GM19035 (cell line): ENCODE data around the gene SLMAP.

Experiments used
- ATAC-seq: cut with Tn5 transposase; IDR thresholded peaks from one replicate; pipeline ENCODE4 v1.9.1; 2021; ENCODE audit not compliant: unreplicated experiment

SLMAP gene

DNA sequence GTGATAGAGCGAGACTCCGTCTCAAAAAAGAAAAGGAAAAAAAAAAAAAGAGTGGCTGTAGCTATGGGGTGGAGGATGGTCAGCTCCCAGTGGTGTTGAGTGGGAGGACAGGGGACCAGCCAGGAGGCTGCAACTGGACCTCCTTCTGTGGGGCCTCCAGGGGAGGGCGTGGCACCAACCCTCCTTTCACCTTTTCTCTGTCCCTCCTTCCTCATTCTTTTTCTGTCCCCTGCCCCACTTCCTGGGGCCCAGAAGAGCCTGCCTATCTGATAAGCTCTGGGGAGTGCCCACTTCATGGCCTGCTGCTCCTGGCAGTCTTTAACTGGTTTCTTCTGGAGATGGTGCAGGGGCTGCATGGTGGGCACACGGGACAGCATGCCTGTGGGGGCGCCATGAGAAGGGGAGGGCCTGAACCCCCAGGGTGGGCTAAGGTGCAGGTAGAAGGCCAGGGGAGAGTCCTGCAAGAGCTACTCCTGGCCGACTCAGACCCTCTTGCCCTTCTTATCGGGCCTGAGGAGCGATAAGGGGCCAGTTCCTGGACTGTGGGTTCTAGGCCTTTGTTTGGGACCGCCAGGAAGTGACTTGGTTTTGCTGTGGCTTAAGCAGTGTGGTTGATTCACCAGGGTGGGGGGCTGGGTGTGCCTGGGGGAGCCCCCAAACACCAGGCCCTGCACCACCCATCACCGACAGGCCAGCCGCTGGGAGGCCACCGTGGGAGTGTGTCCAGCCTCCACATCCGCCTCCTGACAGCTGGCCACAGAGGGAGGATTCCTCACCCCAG is 202.7 kb downstream of the SLMAP start:
- ATAC-seq, result no peak

DNA sequence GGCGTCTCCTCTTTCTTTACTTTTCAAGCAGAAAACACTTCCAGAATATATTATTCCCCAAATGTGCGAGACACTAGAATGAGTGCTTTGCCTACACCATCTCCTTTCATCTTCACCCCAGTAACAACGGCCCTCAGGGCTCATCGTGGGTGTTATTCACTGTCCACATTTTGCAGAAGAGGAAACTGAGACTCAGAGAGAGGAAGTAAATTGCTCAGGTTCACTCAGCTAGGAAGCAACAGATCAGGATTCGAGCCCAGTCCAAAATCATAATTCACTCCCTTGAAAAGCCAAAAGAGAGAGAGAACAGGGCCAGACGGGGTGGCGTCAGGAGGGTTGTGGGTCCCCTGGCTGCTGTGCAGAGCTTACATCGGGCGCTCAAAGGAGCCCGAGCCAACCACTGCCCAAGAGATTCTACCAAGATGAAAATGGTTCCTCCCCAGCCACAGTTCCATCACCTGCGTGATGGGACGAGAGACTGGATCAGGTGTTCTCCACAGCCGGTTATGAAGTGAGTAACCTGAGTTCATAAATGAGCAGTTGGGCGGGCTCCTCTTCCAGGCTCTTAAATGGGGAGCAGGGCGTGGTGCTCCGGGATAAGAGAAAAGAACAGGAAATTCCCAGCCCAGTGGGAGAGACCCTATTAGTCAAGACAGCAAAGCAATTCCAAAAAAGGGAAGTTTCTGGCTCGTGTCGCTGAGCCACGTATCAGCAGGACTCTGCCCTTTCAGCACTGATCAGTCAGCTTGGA is 203.5 kb downstream of the SLMAP start:
- no peak for ATAC-seq

DNA sequence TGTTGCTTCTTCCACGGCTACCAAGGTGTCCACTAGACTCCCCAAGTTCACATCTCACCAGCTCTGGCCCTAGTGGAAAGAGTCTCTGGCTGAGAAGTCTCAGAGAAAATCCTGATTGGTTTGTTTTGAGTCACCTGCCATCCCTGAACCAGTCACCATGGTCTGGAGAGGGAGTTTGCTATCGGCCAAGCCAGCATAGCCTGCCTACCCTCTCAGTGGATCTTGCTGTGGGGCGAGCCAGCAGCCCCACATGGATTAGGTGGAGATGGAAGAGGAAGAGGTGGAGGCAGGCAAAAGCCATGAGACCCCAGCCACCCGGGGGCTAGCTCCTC is 204.0 kb downstream of the SLMAP start:
- ATAC-seq, result no peak

DNA sequence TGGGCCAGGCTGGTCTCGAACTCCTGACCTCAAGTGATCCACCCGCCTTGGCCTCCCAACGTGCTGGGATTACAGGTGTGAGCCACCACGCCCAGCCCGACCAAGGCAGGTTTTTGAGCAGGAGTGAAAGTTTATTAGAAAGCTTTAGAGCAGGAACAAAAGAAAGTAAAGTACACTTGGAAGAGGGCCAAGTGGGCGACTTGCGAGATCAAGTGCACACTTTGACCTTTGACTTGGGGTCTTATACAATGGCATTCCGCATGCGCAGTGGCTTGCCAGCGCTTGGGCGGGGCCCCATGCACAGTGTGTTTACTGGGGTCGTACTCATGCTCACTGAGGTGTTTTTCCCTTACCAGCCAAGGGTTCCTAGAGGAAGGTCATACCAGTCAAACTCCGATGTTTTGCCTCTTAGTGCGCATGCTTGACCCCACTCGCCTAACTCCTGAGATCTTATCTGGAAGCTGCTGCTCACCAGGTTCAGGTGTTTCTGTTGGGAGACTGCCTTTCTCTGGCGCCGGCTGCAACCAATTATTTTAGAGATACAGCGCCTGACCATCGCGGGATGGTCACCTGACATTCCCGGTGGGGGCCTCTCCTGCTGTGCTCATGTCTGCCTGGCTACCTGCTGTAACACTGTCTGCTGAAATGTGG is 205.2 kb downstream of the SLMAP start:
- no peak for ATAC-seq

DNA sequence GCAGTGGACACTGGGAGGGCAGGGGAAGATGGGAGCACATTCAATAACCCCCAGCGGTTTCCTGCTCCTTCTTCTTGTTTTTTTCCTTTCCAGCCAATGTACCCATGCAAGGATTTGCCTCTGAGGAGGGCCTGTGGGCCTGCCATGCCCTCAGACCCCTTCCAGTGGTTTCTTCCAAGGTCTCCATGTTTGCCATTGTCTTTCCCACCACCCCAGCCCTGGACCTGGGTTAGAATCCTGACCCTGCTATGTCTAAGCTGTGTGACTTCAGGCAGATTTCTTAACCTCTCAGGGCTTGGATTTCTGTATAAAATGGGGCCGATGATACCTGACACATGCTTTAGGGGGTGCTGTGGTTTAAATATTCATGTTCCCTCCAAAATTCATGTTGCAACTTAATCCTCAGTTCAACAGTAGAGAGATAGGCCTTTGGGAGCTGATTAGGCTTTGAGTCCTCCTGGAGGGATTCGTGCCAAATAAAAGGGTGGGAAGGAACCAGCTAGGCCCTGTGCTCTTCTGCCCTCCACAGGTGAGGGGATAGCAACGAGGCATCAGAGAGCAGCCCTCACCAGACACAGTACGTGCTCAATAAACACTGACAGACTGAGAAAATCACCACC is 205.8 kb downstream of the SLMAP start:
- no peak for ATAC-seq

DNA sequence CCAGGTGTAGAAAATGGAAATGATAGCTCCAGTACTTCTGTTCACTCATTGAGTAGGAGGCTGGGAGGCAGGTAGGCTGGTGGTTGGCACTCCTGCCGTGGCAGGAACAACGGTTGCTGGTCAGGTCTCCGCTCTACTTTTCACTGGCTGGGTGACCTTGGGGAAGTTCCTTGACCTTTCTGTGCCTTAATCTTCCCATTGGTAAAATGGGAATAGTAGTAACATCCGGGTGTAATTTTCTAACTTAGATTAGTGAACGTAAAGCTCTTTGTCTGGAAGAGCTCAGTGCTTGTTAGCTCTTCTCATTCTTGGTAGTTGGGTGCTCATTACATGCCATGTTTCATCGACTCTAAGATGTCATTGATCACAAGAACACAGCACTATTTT is 206.3 kb downstream of the SLMAP start:
- ATAC-seq, result no peak

DNA sequence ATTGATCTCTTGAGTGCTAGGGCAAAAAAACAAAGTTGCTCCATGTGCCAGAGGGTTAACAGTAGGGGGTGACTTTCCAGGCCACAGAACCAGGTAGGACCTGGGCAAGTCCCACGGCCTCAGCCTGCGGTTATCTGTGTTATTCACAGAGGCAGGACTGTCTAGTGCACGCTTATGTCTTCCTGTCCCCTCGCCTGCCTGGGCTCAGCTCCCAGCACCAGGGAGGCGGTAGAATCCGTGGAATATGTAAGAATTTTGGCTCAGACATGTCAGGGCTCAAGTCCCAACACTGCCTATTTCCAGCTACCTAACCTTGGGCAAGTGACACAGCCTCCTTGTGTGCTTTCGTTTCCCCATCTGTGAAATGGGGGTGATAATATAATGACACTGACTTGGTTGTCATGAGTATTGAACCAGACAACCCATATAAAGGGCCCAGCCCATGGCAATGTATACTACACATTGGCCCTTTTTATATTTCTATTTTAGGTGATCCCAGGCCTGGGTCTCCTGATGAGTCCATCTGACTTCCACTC is 207.8 kb downstream of the SLMAP start:
- ATAC-seq, result no peak

DNA sequence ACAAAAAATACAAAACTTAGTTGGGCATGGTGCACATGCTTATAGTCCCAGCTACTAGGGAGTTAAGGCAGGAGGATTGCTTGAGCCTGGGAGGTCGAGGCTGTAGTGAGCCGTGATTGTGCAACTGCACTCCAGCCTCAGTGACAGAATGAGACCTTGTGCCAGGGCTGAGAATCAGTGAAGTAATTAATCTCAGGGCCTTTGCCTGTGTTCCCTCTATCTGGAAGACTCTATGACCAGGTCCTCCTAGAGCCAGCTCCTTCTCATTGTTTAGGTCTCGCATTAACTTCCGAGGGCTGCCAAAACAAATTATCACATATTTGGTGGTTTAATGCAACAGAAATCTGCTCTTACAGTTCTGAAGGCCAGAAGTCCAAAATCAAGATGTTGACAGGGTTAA is 210.7 kb downstream of the SLMAP start:
- no peak for ATAC-seq

DNA sequence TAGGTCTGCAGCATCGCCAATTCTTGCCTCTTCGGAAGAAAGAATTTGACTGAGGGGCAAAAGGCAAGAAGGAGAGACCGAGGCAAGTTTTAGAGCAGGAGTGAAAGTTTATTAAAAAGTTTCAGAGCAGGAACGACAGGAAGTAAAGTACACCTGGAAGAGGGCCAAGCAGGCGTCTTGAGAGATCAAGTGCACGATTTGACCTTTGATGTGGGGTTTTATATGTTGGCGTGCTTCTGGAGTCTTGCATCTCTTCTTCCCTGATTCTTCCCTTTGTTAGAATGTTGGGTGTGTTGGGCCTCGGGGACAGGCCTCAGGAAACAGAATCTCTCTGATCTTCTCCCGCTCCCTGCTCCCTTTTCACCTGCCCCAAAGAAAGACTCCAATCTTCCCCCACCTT is 211.5 kb downstream of the SLMAP start:
- no peak for ATAC-seq

DNA sequence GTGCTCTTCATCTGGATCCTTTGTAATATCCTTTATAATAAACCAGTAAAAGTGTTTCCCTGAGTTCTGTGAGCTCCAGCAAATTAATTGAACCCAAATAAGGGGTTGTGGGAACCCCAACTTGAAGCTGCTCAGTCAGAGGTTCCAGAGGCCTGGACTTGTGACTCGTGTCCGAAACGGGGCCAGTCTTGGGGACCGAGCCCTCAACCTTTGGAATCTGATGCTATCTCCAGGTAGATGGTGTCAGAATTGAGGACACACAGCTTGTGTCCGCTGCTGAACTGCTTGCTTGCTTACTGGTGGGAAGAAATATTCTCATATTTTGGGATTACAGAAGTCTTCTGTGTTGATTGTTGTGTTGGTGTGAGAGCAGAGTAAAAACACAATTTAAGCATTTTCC is 212.4 kb downstream of the SLMAP start:
- ATAC-seq, result no peak

DNA sequence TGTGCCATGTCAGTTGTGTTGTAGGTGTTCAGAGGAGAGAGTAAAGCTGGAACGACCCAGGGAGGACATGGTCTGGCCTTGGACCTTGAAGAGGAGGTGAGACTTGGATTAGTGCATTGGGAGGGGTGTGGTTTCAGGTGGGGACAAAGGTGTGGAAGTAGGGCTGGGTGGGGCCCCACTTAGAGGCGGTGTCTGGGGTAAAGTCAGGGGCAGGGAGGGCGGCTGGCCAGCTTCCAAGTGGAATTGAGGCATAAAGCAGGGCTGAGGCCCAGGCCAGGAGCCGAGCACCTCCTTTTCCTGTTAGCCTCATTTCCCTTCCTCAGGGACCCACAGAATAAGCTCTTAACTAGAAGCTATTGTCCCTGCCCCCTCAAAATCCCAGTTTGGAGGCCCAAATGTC is 215.9 kb downstream of the SLMAP start:
- ATAC-seq, result no peak

DNA sequence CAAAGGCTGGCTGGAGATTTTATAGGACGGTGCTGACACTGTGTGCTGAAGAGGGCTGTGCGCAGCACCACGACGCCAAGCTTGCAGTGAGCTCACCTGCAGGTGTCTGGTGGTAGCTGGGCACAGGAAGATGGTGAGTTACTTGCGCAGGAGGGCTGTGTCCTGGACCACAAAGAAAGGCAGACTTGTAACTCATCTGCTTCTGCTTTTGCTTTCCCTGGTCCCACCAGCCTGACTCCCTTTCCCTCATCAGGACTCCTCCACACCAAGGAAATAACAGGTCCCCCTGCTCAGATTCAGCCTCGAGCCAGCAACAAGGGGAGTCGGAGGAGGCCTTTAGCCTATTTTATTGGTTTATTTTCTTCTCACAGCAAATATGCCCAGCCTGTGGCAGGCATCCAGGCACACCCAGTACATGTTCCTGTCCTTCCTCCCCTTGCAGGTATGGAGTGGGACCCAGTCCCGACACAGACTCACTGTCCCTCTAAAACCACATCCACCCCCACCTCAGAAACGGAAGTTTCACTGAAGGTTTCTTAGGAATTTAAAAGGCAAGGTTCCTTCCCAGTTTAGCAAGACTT is 216.5 kb downstream of the SLMAP start:
- no peak for ATAC-seq

DNA sequence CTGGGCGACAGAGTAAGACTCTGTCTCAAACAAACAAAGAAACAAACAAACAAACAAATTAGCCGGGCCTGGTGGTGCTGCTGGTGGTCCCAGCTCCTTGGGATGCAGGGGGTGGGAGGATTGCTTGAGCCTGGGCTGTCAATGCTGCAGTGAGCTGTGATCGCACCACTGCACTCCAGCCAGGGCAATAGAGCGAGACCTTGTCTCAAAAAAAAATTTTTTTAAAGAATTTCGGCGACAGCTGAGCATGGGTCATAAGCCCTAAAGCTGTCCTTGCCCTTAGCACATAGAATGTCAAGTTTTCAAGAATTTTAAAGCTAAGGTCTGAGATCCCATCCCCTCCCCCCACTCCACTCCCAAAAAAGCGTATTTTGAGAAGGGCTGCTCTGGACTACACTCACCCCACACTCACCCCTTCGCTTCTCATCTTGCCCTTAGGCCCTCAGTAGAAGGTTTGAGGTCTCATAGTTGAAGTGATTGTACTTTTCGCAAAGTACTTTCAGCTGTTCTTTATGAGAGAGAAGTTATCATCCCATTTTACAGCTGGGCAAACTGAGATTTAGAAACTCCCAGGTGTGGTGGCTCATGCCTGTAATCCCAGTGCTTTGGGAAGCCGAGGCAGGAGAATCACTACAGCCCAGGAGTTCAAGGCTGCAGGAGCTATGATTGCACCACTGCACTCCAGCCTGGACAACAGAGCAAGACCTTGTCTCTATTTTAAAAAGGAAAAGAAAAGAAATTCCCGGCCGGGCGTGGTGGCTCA is 217.8 kb downstream of the SLMAP start:
- ATAC-seq, result no peak

DNA sequence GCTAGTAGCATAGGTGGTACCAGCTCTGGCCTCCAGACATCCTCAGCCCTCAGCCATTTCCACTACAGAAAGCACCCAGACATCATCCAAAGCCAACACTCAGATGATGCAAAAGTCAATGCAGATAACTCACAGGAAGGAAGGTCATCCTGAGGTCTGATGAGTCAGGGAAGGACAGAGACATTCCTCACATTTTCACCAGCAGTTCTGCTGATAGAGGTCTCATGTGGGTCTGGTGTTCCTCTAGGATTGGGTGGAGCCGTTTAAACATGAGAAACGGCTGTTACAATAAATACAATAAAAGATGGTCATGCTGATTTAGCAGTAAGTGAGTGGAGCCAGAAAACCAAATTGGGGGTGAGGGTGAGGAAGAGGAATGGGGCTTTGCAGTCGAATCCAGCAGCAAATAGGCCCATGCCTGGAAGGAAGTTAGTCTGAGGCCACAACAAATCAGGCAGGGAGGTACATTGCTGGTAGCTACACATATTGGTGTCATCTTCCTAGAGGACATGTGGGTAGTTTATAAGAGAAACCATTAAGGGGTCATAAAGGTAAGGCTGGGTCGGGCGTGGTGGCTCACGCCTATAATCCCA is 218.8 kb downstream of the SLMAP start:
- ATAC-seq, result no peak

DNA sequence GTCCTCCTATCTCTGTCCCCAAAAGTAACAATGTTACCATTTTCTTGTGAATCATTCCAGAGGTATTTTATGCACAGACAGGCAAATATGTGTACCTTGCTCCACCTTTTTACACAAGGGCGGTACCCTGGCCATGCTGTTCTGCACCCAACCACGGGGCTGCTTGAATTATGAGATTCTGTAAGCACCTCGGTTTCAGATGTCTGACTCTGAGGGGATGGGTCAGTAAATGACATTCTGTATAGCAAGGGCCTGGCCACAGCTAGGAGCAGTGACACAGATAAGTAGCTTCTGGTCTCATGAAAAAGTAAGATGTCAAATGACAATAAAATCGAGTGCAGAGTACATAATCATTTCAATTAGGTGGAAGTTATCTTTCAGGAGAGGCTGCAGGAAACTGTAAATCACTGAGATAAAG is 221.7 kb downstream of the SLMAP start:
- ATAC-seq, result no peak

DNA sequence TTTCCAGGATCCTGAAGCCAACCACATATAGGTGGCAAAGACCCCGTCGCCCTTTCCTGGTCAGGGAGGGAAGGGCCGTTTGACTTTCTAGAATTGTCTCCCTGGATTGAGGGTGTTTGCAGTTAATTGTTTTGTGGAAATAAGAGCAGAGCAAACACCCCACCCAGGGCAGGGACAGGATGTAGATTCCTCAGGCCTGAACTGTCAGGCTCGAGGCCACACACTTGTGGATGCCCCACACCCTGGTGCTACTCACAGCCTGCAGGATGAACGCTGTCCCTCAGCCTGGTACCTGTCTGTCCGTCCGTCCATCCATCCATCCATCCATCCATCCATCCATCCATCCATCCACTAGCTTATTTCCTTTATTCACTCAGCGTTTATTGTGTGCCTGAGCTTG is 222.2 kb downstream of the SLMAP start:
- no peak for ATAC-seq
